Adrenal gland (tissue), 12 donors: Measurements from ENCODE around the gene PANX3. TPM values are rescaled to one million over a fixed set of nuclear protein-coding genes. Genes with fewer than 3 reads are reported as not detected.

ENCODE experiments used
- DNase-seq, 7 donors: peaks; one replicate each; pipeline ENCODE4 v3.0.0-alpha.2; 2019 to 2020
- H3K27ac ChIP-seq, 5 donors: fragments of 200-600 bp; sonication (generic) in 4 of 5; 1 replicate in 3 of 5; 2 replicates in 2 of 5; pipeline versions ENCODE4 v1.5.1 to v1.8.0; 2016 to 2020; ENCODE audit warnings: mild to moderate bottlenecking in 1 of 5
- H3K27me3 ChIP-seq: fragments of 200-600 bp; 2 replicates; pipeline ENCODE4 v1.8.0; 2021
- H3K36me3 ChIP-seq, 2 donors: fragments of 200-600 bp; replicated peaks in 1 of 2; 1 replicate in 1 of 2; 2 replicates in 1 of 2; pipeline versions ENCODE4 v1.5.1 to v1.8.0; 2018 to 2022
- H3K4me1 ChIP-seq, 2 donors: fragments of 200-600 bp; replicated peaks in 1 of 2; 1 replicate in 1 of 2; 2 replicates in 1 of 2; pipeline versions ENCODE4 v1.5.1 to v1.8.0; 2018 to 2021
- H3K4me3 ChIP-seq, 4 donors: fragments of 200-600 bp; sonication (generic) in 3 of 4; one replicate each; pipeline ENCODE4 v1.5.1; 2016 to 2018
- H3K9me3 ChIP-seq, 3 donors: fragments of 200-600 bp; sonication (generic) in 1 of 3; replicated peaks in 1 of 3; 1 replicate in 2 of 3; 2 replicates in 1 of 3; pipeline versions ENCODE4 v1.5.1 to v1.8.0; 2016 to 2021
- CTCF ChIP-seq, 6 experiments: fragments of 450-650 bp in 4 of 6; fragments of 200-600 bp in 2 of 6; sonication (generic) in 1 of 6; IDR thresholded peaks; 1 replicate in 5 of 6; 2 replicates in 1 of 6; pipeline versions ENCODE4 v1.5.1 to v1.8.0; 2016 to 2021; ENCODE audit warnings: antibody characterized with exemption in 6 of 6, mild to moderate bottlenecking in 2 of 6, moderate library complexity in 1 of 6
- POLR2A ChIP-seq, 2 donors: fragments of 450-650 bp; IDR thresholded peaks; one replicate each; pipeline ENCODE4 v1.6.1; 2017; ENCODE audit warnings: antibody characterized with exemption in 2 of 2, mild to moderate bottlenecking in 2 of 2, moderate library complexity in 1 of 2
- WGBS, 4 donors: extraction: QIAGEN DNeasy Blood & Tissue Kit in 2 of 4; methylation state at CpG; one replicate each; pipeline versions ENCODE4 v1.1.5 to v1.1.7; 2013 to 2017; 5-methylcytosine and 5-hydroxymethylcytosine counted together
- intact Hi-C, 2 donors: fragments of 100-400 bp; cut with DNase I; formaldehyde crosslinking; loops; one replicate each; pipeline versions ENCODE4 v1.14.1 to v1.15.0; 2022 to 2023
- polyA plus RNA-seq, 3 donors: library from polyadenylated mRNA; stranded (reverse); fragments of 200-250 nt in 2 of 3; fragments of 350-450 nt in 1 of 3; fragmentation: Illumina TruSeq in 1 of 3; extraction: RNeasy Lipid Tissue Mini Kit (QIAGEN cat#74804) in 1 of 3; gene quantifications; one replicate each; pipeline ENCODE4 v1.2.3, GENCODE V29; 2013 to 2014
- total RNA-seq, 9 donors: library from RNA; depleted of rRNA in 4 of 9; stranded (reverse); fragments of >200 nt in 4 of 9; fragments of 120-200 nt in 1 of 9; fragmentation: NEBNext Ultra II Directional in 1 of 9; extraction: Animal tissue kit (Norgen Biotek cat#: 25700) in 1 of 9; gene quantifications; one replicate each; pipeline versions ENCODE4 v1.1.0 to v1.2.4, GENCODE V29; 2013 to 2023
- donor health status: healthy with polysubstance abuse.
- donor health status: Bipolar disorder and iron deficiency.
- donor health status: DM: yes; HTN: yes; CAD: no.
- donor health status: DM: no; HTN: no; CAD: no.
- donor health status: DM: no; HTN: no; CAD: no.
- donor health status: DM: yes; HTN: yes; CAD: no.

PANX3 gene
- total and polyA plus RNA-seq, 12 donors: not detected

GRCh38 chr11:124612567-124613246, 1.5 kb downstream of the PANX3 start:
- Histone ChIP-seq H3K36me3 (no peaks in the 10 kb centered on the region), H3K4me3 (no peak overlapping the region), H3K4me1 (no peaks in the 10 kb centered on the region), H3K27ac (no peak overlapping the region), H3K27me3 (peaks cover 16% of the 10 kb centered on the region), H3K9me3 (no peaks in the 10 kb centered on the region)
- TF ChIP-seq CTCF (IDR thresholded peaks at IDR 0.05) (no peak), POLR2A (IDR thresholded peaks at IDR 0.05) (no peak)
- WGBS, 4 donors: 46 to 61% (median 57%) methylated on average over 8 to 10 of the region's 10 CpGs
- no peak for DNase-seq
- intact Hi-C loops: no loop called here

- Histone ChIP-seq H3K27me3 (peaks cover 16% of the 10 kb centered on the region), H3K27ac (no peak overlapping the region), H3K9me3 (no peaks in the 10 kb centered on the region), H3K4me3 (no peak overlapping the region), H3K36me3 (no peaks in the 10 kb centered on the region), H3K4me1 (peaks cover 3 to 12% of the 10 kb centered on the region in 2 donors)
- DNase-seq: no peak
- intact Hi-C loops: no loop called here
- WGBS, 4 donors: 70 to 75% (median 73%) methylated on average over 5 of the region's 5 CpGs
- TF ChIP-seq CTCF (IDR thresholded peaks at IDR 0.05): no peak
- TF ChIP-seq POLR2A (IDR thresholded peaks at IDR 0.05): no peak
Observed at GRCh38 chr11:124618863-124619262, 7.6 kb downstream of the PANX3 start.

DNA sequence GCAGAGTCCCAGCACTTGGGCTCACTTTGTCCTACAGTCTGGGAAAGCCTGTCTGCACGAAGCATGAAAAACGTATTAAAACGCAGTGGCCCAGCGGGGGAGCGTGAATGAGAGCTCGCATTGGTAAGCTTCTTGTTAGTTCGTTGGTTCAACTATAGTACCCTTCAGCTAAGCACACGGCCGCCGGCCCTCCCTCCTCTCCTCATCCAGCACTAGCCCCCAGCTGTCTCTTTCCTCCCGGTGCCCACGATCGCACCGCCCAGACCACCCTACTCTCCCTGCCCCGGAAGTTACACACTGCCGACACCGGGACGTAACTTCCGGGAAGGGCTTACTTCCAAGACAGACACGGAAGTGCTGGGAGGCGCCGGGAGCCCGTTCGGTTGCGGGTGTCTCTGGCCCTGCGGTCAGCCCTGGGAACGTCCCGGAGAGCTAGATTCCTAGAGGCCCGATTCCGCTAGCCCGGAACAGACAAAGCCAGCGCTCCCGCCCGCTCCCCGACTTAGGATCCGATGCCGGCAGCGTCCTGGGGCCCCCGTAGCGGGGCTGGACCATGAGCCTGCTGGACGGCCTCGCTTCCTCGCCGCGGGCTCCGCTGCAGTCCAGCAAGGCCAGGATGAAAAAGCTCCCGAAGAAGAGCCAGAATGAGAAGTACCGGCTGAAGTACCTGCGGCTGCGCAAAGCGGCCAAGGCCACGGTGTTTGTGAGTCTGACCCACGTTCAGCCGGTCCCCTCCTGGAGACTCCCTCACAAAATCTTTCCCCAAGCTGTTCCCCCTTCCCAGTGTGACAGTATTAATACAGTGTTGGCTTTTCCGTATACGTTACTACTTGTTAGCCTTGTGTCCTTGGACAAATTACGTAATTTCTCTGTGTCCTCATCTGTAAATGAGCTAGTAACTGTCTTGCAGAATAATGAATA, 11.6 kb downstream of the PANX3 start, which contains the start of gene TBRG1:
TSS of gene TBRG1 (plus strand) at position 334 of the 921 bp plus-strand sequence. CDS start at position 554, 220 bp downstream.
- H3K27me3 ChIP-seq: no peaks in the 10 kb centered on the region
- intact Hi-C loops: no loop called here
- H3K9me3 ChIP-seq: no peaks in the 10 kb centered on the region
- TF ChIP-seq POLR2A (IDR thresholded peaks at IDR 0.05) (peak; percentile 73 to 89), CTCF (IDR thresholded peaks at IDR 0.05) (no peak)
- peaks cover 5 to 31% of the 10 kb centered on the region in 2 donors for H3K4me1 ChIP-seq
- H3K36me3 ChIP-seq: peaks cover 0 to 34% of the 10 kb centered on the region in 2 donors
- WGBS, 4 donors: 0 to 1% (median 0%) methylated on average over 18 to 57 of the region's 57 CpGs
- H3K4me3 ChIP-seq: peak within 1 kb of the TSS; percentile 19 to 97 (median 90)
- peak within 1 kb of the TSS; percentile 97 to 98 (median 98) for H3K27ac ChIP-seq
- DNase-seq: peak; percentile 83 to 94 (median 90)

DNA sequence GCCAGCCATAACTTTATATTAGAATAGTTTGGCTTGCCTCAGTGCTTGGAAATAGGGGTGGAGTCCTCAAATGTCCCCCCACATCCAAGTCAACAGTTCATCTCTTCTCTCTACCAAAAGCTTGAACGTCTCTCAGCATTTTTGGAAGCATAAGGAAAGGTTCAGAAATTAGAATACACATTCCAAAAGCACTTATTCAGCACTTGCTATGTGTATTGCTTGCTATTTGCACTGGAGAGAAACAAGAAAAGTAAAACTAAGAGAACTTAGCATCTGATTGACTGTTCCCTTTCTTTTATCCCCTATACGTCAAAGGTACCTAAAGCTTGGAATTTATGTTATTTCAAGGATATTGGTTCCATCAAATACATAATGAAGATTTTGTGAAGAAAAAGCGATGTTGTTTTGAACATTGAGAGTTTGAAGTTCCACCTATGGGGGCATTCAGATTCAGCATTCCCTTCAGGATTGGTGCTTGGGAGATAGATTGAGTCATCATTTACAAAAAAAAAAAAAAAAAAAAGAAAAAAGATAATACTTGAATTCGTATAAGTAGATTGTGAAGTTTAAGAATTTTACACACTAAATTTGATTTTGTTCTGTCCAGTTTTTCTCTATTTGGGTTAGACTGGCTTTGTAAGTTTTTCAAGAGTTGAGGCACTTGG, 12.8 kb downstream of the PANX3 start:
- WGBS, 4 donors: 43 to 59% (median 47%) methylated on average over 4 of the region's 4 CpGs
- H3K4me3 ChIP-seq: peak overlapping the region in 2 of 4 donors; percentile 92 to 97
- peaks cover 5 to 31% of the 10 kb centered on the region in 2 donors for H3K4me1 ChIP-seq
- TF ChIP-seq POLR2A (IDR thresholded peaks at IDR 0.05) (no peak), CTCF (IDR thresholded peaks at IDR 0.05) (no peak)
- peaks cover 0 to 40% of the 10 kb centered on the region in 2 donors for H3K36me3 ChIP-seq
- H3K27me3 ChIP-seq: no peaks in the 10 kb centered on the region
- intact Hi-C loops: no loop called here
- no peaks in the 10 kb centered on the region for H3K9me3 ChIP-seq
- no peak for DNase-seq
- H3K27ac ChIP-seq: peak overlapping the region in 3 of 5 donors; percentile 98
